ENCODE results near the gene COA8.

The COA8 gene

GRCh38 chr14:103545915-103546651 is 16.7 kb upstream of the COA8 start:
- Histone ChIP-seq H3K27ac (no peak overlapping the region), H3K4me3 (no peak overlapping the region)

GRCh38 chr14:103546652-103547454 is 15.9 kb upstream of the COA8 start:
- H3K27ac ChIP-seq, result no peak overlapping the region

GRCh38 chr14:103547455-103547940 is 15.3 kb upstream of the COA8 start:
- no peak overlapping the region for H3K27ac ChIP-seq
- H3K4me3 ChIP-seq, result no peak overlapping the region

More at GRCh38 chr14:103546652-103547454, 15.9 kb upstream of the COA8 start:
- no peak overlapping the region for H3K4me3 ChIP-seq

- Histone ChIP-seq H3K4me3 (no peak overlapping the region), H3K27ac (no peak overlapping the region)
Measured at GRCh38 chr14:103547941-103548462, 14.8 kb upstream of the COA8 start.

GRCh38 chr14:103548463-103549351 is 14.1 kb upstream of the COA8 start:
- H3K27ac ChIP-seq, result peak overlapping the region in 3 of 21 experiments; percentile 64 to 71 (median 70)
- no peak overlapping the region for H3K4me3 ChIP-seq

GRCh38 chr14:103549361-103550311 is 13.1 kb upstream of the COA8 start:
- Histone ChIP-seq H3K27ac (peak overlapping the region in 9 of 21 experiments; percentile 5 to 76 (median 69)), H3K4me3 (no peak overlapping the region)

- Histone ChIP-seq H3K27ac (peak overlapping the region in 10 of 21 experiments; percentile 30 to 76 (median 68)), H3K4me3 (no peak overlapping the region)
Measured at GRCh38 chr14:103550451-103551337, 12.1 kb upstream of the COA8 start.

- Histone ChIP-seq H3K27ac (peak overlapping the region in 9 of 21 experiments; percentile 47 to 76 (median 69)), H3K4me3 (no peak overlapping the region)
Measured at GRCh38 chr14:103551338-103551762, 11.4 kb upstream of the COA8 start.

GRCh38 chr14:103552011-103552845 is 10.5 kb upstream of the COA8 start:
- peak overlapping the region in 12 of 21 experiments; percentile 21 to 76 (median 66) for H3K27ac ChIP-seq

GRCh38 chr14:103552846-103553210 is 9.9 kb upstream of the COA8 start:
- Histone ChIP-seq H3K27ac (peak overlapping the region in 7 of 21 experiments; percentile 47 to 76 (median 68)), H3K4me3 (no peak overlapping the region)

More at GRCh38 chr14:103552011-103552845, 10.5 kb upstream of the COA8 start:
- H3K4me3 ChIP-seq, result no peak overlapping the region

GRCh38 chr14:103555559-103556337 is 7.0 kb upstream of the COA8 start:
- H3K4me3 ChIP-seq, result no peak overlapping the region
- H3K27ac ChIP-seq, result peak overlapping the region in 2 of 21 experiments; percentile 3 to 43

GRCh38 chr14:103556946-103557758 is 5.6 kb upstream of the COA8 start:
- Histone ChIP-seq H3K27ac (peak overlapping the region in 3 of 21 experiments; percentile 12 to 41 (median 20)), H3K4me3 (no peak overlapping the region)

GRCh38 chr14:103558071-103558882 is 4.5 kb upstream of the COA8 start:
- no peak overlapping the region for H3K4me3 ChIP-seq

GRCh38 chr14:103559766-103560165 is 3.0 kb upstream of the COA8 start:
- H3K4me3 ChIP-seq, result no peak overlapping the region
- H3K27ac ChIP-seq, result no peak overlapping the region

More at GRCh38 chr14:103558071-103558882, 4.5 kb upstream of the COA8 start:
- peak overlapping the region in 4 of 21 experiments; percentile 4 to 41 (median 12) for H3K27ac ChIP-seq

Measured in skin epidermis (tissue), 12 donors.